AG10803 (cell line): ENCODE measurements around the gene AKTIP.

Experiments used
- DNase-seq: peaks from one replicate; pipeline ENCODE4 v3.0.0; 2010; ENCODE audit warnings: low read depth
- H3K4me3 ChIP-seq: 2 replicates; pipeline ENCODE4 v1.5.1; 2011; ENCODE audit warnings: mild to moderate bottlenecking, low read length, control low read depth
- TF ChIP-seq, protein P1 (sequence below): conservative IDR thresholded peaks from 2 replicates; pipeline ENCODE4 v1.5.1; 2011; ENCODE audit warnings: mild to moderate bottlenecking, low read length, control low read depth, inconsistent platforms

The AKTIP gene

DNA sequence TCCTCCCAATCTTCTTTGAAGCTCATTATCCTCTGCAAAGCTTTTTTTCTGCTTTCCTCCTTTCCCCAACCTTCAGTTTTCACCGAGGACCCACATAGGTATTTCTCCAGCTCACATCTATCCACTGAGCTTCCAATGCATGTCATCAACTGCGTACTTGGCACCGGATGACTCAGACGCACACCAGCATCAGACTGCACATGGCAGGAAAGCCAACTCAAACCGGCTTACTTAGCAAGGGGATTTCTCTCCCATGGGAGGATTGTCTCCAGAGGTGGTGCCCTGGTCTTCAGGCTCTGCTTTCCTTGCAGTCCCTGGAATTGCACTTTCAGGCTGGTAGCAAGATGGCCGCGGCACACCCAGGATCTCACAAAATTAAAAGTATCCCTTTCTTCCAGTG, 1.7 kb upstream of the AKTIP start:
- TF ChIP-seq, protein P1, sequence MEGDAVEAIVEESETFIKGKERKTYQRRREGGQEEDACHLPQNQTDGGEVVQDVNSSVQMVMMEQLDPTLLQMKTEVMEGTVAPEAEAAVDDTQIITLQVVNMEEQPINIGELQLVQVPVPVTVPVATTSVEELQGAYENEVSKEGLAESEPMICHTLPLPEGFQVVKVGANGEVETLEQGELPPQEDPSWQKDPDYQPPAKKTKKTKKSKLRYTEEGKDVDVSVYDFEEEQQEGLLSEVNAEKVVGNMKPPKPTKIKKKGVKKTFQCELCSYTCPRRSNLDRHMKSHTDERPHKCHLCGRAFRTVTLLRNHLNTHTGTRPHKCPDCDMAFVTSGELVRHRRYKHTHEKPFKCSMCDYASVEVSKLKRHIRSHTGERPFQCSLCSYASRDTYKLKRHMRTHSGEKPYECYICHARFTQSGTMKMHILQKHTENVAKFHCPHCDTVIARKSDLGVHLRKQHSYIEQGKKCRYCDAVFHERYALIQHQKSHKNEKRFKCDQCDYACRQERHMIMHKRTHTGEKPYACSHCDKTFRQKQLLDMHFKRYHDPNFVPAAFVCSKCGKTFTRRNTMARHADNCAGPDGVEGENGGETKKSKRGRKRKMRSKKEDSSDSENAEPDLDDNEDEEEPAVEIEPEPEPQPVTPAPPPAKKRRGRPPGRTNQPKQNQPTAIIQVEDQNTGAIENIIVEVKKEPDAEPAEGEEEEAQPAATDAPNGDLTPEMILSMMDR = no peak
- DNase-seq = peak; percentile 44
- no peak overlapping the region for H3K4me3 ChIP-seq

DNA sequence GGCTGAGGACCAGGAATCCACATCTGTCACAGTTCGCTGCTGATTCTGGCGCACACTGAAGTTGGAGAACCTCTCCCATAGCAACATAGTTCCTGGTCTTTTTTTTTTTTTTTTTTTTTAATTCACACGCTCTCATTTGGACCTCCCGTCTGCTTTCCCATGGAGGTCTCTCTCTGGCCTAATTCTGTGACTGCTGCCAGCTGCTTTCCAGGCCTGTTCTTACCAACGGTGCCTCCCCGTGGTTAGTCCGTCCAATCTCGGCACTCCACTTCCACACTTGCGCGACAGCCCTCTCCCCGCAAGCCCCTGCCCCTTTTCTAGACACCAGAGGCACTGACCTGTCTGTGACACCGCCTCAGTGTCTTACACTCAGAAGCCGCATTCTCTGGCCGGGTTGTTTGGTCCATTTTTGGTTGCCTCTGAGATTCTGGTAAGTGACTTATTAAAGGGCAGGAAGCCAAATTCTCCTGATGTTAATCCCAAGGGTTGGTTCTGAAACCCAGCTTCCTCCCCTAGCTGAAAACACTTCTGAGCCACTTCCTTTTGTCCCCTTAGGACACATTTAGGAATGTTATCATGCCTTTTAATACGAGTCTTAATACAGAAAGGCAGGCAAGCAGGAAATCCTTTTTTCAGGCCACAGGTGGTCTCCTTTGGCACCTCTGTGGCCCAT, 1.1 kb upstream of the AKTIP start:
- DNase-seq = peak; percentile 83
- TF ChIP-seq, protein P1 = no peak; the same call in 1 of the 2 replicates
- H3K4me3 ChIP-seq = peak overlapping the region; percentile 68

DNA sequence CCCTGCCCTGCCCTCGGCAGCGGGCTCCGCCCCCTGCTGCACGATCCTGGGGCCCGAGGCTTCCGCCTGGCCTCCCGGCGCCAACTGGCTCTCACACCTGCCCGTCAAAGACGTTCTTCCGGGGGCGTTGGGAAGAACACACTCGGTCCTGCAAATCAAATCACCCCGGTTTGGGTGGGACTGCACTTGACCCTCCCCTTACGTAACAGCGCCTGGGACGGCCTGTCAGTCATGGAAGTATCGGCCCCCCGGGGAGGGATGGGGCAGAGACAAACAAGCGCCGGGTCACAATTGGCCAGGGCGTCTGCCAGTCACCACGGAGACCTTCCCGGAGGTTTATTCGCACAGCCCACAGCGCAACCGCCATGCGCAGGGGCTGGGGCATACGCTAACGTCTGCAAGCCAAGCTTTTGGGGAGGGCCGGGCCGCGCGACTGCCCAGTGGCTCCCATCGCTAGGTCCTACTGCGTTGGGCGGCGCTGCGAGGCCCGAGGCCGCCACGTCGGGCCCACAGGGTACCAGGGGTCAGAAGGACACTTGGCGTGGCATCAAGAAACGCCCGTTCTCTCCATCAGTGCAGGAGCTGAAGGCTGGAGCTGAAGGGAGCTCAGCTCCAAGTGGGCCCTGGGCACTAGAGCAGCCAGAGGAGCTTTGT, 388 bp upstream of the AKTIP start:
- TF ChIP-seq, protein P1 = no peak
- DNase-seq = peak; percentile 100

DNA sequence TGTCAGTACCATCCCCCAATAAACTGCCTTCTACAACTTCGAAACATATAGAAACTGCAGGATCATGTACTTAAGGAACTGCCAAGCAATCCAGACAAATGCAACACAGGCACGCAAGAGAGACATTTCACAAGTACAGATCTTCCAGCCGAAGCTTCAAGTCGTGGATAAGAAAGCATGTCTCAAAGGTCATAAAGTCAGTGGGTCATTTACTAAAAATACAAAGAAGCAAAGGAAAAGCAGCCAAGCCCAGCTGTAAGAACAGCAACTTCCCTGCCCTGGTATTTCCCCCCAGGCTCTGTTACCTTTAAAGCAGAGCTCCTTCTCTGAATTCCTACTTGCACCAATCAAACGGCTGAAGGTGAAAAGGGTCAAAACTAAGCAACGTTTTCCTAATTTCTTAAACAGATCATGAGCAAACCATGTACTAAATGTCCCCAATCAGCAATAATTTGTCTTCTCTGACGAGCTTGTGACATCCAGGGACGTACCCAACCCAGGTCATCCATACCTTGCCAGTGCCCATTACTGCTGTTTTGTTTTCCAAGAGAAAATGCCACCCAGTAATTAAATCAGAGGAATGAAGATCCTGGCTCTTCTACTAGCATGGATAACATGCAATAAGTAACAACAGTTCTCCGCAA, 1.7 kb downstream of the AKTIP start:
- TF ChIP-seq, protein P1 = no peak
- DNase-seq = peak; percentile 15
- H3K4me3 ChIP-seq = peak overlapping the region; percentile 24

More for the DNA sequence above, 388 bp upstream of the AKTIP start:
- peak overlapping the region; percentile 81 for H3K4me3 ChIP-seq

DNA sequence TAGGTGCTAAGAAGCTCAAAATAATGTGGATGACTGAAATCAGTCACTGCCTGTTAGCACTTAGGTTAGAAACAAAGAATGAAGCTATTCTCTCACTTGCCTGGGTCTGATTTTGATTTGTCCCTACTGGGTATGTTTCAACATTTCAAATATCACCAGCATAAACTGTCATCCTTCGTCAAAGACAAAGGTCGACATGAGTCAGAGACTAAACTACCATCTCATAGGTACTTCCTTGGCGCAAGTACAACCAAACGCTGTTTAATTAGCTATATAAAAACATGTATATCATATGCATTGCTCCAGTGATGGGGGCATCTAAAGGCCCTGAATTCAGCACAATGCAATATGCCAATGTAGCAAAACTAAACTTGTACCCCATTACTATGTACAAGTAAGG, 4.0 kb downstream of the AKTIP start:
- DNase-seq = no peak

DNA sequence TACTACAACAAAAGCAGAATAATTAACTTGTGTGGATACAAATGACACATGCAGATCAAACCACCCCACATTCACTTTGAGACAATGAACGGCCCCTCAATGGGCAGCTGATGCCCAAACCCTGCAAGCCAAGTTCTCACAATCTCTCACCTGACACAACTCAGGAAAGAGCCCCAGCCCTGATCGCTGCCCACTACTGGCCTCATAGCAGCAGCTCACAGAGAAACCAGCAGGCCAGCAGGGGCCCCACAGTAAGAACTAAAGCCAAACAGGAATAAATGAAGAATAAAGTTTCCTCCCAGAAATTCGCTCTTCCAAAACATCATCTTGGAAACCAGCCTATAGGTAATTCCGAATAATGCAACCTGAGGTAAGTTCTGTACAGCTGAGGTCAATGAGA, 7.7 kb downstream of the AKTIP start:
- H3K4me3 ChIP-seq = no peak overlapping the region
- TF ChIP-seq, protein P1 = no peak
- DNase-seq = no peak

More for the DNA sequence above, 4.0 kb downstream of the AKTIP start:
- no peak overlapping the region for H3K4me3 ChIP-seq
- TF ChIP-seq, protein P1 = no peak
